Smooth muscle cell (in vitro differentiated cells): ENCODE data around the gene KCNH6. TPM values are rescaled to one million over a fixed set of nuclear protein-coding genes. Genes with fewer than 3 reads are reported as not detected.

Experiments
- DNase-seq: peaks from one replicate; lab custom pipeline; 2025; ENCODE audit not compliant: unreplicated experiment; lab: John Stamatoyannopoulos, UW
- H2AFZ ChIP-seq: fragments of 200-600 bp; sonication (generic); 2 replicates; pipeline ENCODE4 v1.6.0; 2016; ENCODE audit warnings: antibody characterized with exemption, low read depth, mild to moderate bottlenecking
- H3F3A ChIP-seq: fragments of 200-600 bp; sonication (generic); 2 replicates; pipeline ENCODE4 v1.6.0; 2017; ENCODE audit warnings: antibody characterized with exemption, low read depth
- H3K27ac ChIP-seq: fragments of 200-600 bp; sonication (generic); 2 replicates; pipeline ENCODE4 v1.5.1; 2016; ENCODE audit warnings: low read depth, mild to moderate bottlenecking
- H3K27me3 ChIP-seq: fragments of 200-600 bp; sonication (generic); 2 replicates; pipeline ENCODE4 v1.6.1; 2016; ENCODE audit warnings: low read depth, mild to moderate bottlenecking
- H3K36me3 ChIP-seq: fragments of 200-600 bp; sonication (generic); 2 replicates; pipeline ENCODE4 v1.5.1; 2016; ENCODE audit warnings: low read depth
- H3K4me1 ChIP-seq: fragments of 200-600 bp; sonication (generic); 2 replicates; pipeline ENCODE4 v1.5.1; 2016; ENCODE audit warnings: low read depth
- H3K4me2 ChIP-seq: fragments of 200-600 bp; sonication (generic); 2 replicates; pipeline ENCODE4 v1.6.0; 2016; ENCODE audit warnings: mild to moderate bottlenecking
- H3K4me3 ChIP-seq: fragments of 200-600 bp; sonication (generic); 2 replicates; pipeline ENCODE4 v1.5.1; 2016; ENCODE audit warnings: mild to moderate bottlenecking
- H3K79me2 ChIP-seq: fragments of 200-600 bp; sonication (generic); 2 replicates; pipeline ENCODE4 v1.6.0; 2016; ENCODE audit warnings: low read depth, mild to moderate bottlenecking
- H3K9ac ChIP-seq: fragments of 200-600 bp; sonication (generic); 2 replicates; pipeline ENCODE4 v1.6.0; 2016; ENCODE audit warnings: low read depth
- H3K9me3 ChIP-seq: fragments of 200-600 bp; sonication (generic); replicated peaks from 2 replicates; pipeline ENCODE4 v1.5.1; 2016; ENCODE audit warnings: low read depth
- H4K20me1 ChIP-seq: fragments of 200-600 bp; sonication (generic); 2 replicates; pipeline ENCODE4 v1.6.0; 2016; ENCODE audit warnings: low read depth
- CTCF ChIP-seq: fragments of 200-600 bp; sonication (generic); IDR thresholded peaks from 2 replicates; pipeline ENCODE4 v1.5.1; 2017; ENCODE audit warnings: borderline replicate concordance, mild to moderate bottlenecking, antibody characterized with exemption; ENCODE audit not compliant: insufficient read depth, poor library complexity, severe bottlenecking
- WGBS: methylation state at CpG from one replicate; pipeline ENCODE4 v1.1.7; 2016; ENCODE audit warnings: low lambda C conversion rate; 5-methylcytosine and 5-hydroxymethylcytosine counted together
- polyA plus RNA-seq: library from polyadenylated mRNA; unstranded; fragments of >200 nt; fragmentation: Nextera tagmentation; extraction: Ambion mirVana; gene quantifications from 2 replicates; pipeline ENCODE4 v1.2.1, GENCODE V29; 2016
- total RNA-seq: library from RNA; depleted of rRNA; stranded (reverse); fragments of >200 nt; gene quantifications from 2 replicates; pipeline ENCODE4 v1.2.3, GENCODE V29; 2014

KCNH6 gene
- total and polyA plus RNA-seq, 2 experiments from 2014 or later = not detected

GRCh38 chr17:63479495-63480184 is 43.5 kb upstream of the KCNH6 start:
- no peaks in the 10 kb centered on the region for H3K79me2 ChIP-seq
- no peak overlapping the region for H3K4me2 ChIP-seq
- no peaks in the 10 kb centered on the region for H3K27me3 ChIP-seq
- no peaks in the 10 kb centered on the region for H3K9me3 ChIP-seq
- H4K20me1 ChIP-seq = no peaks in the 10 kb centered on the region
- peaks cover 4% of the 10 kb centered on the region for H3F3A ChIP-seq
- H2AFZ ChIP-seq = no peak overlapping the region
- H3K4me1 ChIP-seq = peaks cover 7% of the 10 kb centered on the region
- no peak overlapping the region for H3K4me3 ChIP-seq
- no peak overlapping the region for H3K27ac ChIP-seq
- no peak overlapping the region for H3K9ac ChIP-seq
- TF ChIP-seq CTCF = no peak
- no peaks in the 10 kb centered on the region for H3K36me3 ChIP-seq
- 93% methylated on average over 17 of the region's 17 CpGs for WGBS
- no peak for DNase-seq

GRCh38 chr17:63480192-63480784 is 42.9 kb upstream of the KCNH6 start:
- Histone ChIP-seq H4K20me1 (no peaks in the 10 kb centered on the region), H2AFZ (no peak overlapping the region), H3K36me3 (no peaks in the 10 kb centered on the region), H3F3A (peaks cover 4% of the 10 kb centered on the region), H3K27ac (no peak overlapping the region), H3K4me2 (no peak overlapping the region), H3K4me3 (no peak overlapping the region), H3K79me2 (no peaks in the 10 kb centered on the region), H3K9me3 (no peaks in the 10 kb centered on the region), H3K9ac (no peak overlapping the region), H3K4me1 (peaks cover 7% of the 10 kb centered on the region), H3K27me3 (no peaks in the 10 kb centered on the region)
- 91% methylated on average over 21 of the region's 21 CpGs for WGBS
- no peak for TF ChIP-seq CTCF
- DNase-seq = no peak

- Histone ChIP-seq H3F3A (peaks cover 2% of the 10 kb centered on the region), H3K27ac (no peak overlapping the region), H4K20me1 (no peaks in the 10 kb centered on the region), H3K27me3 (no peaks in the 10 kb centered on the region), H3K9ac (no peak overlapping the region), H3K36me3 (no peaks in the 10 kb centered on the region), H3K79me2 (no peaks in the 10 kb centered on the region), H3K9me3 (no peaks in the 10 kb centered on the region), H3K4me1 (peaks cover 7% of the 10 kb centered on the region), H3K4me2 (no peak overlapping the region), H3K4me3 (no peak overlapping the region), H2AFZ (no peak overlapping the region)
- no peak for TF ChIP-seq CTCF
- no peak for DNase-seq
- 93% methylated on average over 11 of the region's 11 CpGs for WGBS
Observed at GRCh38 chr17:63480826-63481487, 42.2 kb upstream of the KCNH6 start.

GRCh38 chr17:63481488-63481870 is 41.7 kb upstream of the KCNH6 start:
- TF ChIP-seq CTCF = no peak

More at GRCh38 chr17:63481488-63481870, 41.7 kb upstream of the KCNH6 start:
- Histone ChIP-seq H3F3A (no peaks in the 10 kb centered on the region), H3K4me3 (no peak overlapping the region), H3K4me1 (peaks cover 7% of the 10 kb centered on the region), H3K9me3 (no peaks in the 10 kb centered on the region), H2AFZ (no peak overlapping the region), H3K27me3 (no peaks in the 10 kb centered on the region), H3K79me2 (no peaks in the 10 kb centered on the region), H3K9ac (no peak overlapping the region), H3K27ac (no peak overlapping the region), H3K4me2 (no peak overlapping the region), H4K20me1 (no peaks in the 10 kb centered on the region), H3K36me3 (no peaks in the 10 kb centered on the region)
- DNase-seq = no peak
- WGBS = 95% methylated on average over 16 of the region's 16 CpGs
